ENCODE measurements around the gene MIAT. TPM values are rescaled to one million over a fixed set of nuclear protein-coding genes. Genes with fewer than 3 reads are reported as not detected.

MIAT gene
- polyA plus RNA-seq, 2 of the 4 experiments (the other 2 are of a cell fraction): 1.5 to 2.2 TPM

DNA sequence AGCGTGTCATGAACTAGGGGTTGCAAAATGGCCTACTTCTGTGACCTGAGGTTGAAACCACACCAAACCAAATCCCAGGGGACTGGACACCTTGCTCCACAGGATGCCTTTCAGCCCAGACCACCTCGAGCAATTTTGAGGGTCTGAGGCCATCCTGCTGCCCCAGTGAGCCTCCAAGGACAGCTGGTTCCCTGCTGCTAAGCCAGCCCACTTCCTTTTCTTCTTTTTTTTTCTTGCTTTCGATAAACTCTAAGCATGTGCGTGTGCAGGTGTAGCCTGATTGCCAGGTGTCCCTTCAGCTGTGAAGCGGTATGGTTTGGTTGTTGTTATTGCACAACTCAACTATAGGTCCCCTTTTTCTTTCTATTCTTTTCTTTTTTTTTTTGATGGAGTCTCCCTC, 42.2 kb upstream of the MIAT start:
- ChIA-PET POLR2A (no interaction called here), CTCF (no interaction called here)
- Histone ChIP-seq H3K27ac (no peak overlapping the region), H3K4me2 (no peak overlapping the region), H3K4me3 (no peak overlapping the region), H3K4me1 (no peaks in the 10 kb centered on the region; the same call in 2 of the 3 replicates), H3K9me3 (no peaks in the 10 kb centered on the region)
- ATAC-seq (no peak), FAIRE-seq (no peak), DNase-seq (ENCODE audit: low read depth in 1 of 2, low spot score in 1 of 2) (no peak)
- 71% methylated on average over 5 of the region's 5 CpGs for WGBS (ENCODE audit: missing lambda C conversion rate)
- TF ChIP-seq CBX2 (IDR thresholded peaks at IDR 0.05; ENCODE audit: borderline replicate concordance, low read depth): no peak
- TF ChIP-seq, protein P1, sequence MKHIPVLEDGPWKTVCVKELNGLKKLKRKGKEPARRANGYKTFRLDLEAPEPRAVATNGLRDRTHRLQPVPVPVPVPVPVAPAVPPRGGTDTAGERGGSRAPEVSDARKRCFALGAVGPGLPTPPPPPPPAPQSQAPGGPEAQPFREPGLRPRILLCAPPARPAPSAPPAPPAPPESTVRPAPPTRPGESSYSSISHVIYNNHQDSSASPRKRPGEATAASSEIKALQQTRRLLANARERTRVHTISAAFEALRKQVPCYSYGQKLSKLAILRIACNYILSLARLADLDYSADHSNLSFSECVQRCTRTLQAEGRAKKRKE (CRISPR knock-in tag; IDR thresholded peaks at IDR 0.05; ENCODE audit: low read depth): no peak
- TF ChIP-seq ESRRA (IDR thresholded peaks at IDR 0.05; ENCODE audit: borderline replicate concordance, low read length): no peak
- TF ChIP-seq CEBPB (IDR thresholded peaks at IDR 0.05): no peak
- TF ChIP-seq FOSL2 (IDR thresholded peaks at IDR 0.05): no peak
- no peak for TF ChIP-seq FOSL2 (CRISPR knock-in tag; IDR thresholded peaks at IDR 0.05)
- no peak for TF ChIP-seq POLR2A (IDR thresholded peaks at IDR 0.05; ENCODE audit: low read length)
- TF ChIP-seq HDAC2 (IDR thresholded peaks at IDR 0.05): no peak
- no peak for TF ChIP-seq BHLHE40 (IDR thresholded peaks at IDR 0.05; ENCODE audit: low read depth, low read length)
- no peak for TF ChIP-seq ZSCAN20 (CRISPR knock-in tag; IDR thresholded peaks at IDR 0.05)
- TF ChIP-seq MAZ (IDR thresholded peaks at IDR 0.05; ENCODE audit: borderline replicate concordance, low read depth, low read length): no peak

- DNase-seq (ENCODE audit: low read depth in 1 of 2, low spot score in 1 of 2) (no peak), FAIRE-seq (no peak)
- CTCF ChIA-PET: interaction anchor here (1.1 kb wide), 1 partner anchor 10 kb away, joined by 3 read pairs; no protein-coding TSS in a partner anchor
Observed at GRCh38 chr22:26615830-26616435, 41.5 kb upstream of the MIAT start.

GRCh38 chr22:26616650-26617049, 40.7 kb upstream of the MIAT start:
- no peak for TF ChIP-seq HMGXB4 (CRISPR knock-in tag; IDR thresholded peaks at IDR 0.05; ENCODE audit: borderline replicate concordance)
- TF ChIP-seq TP53 (CRISPR knock-in tag; IDR thresholded peaks at IDR 0.05): no peak
- no peak for TF ChIP-seq KDM5A (IDR thresholded peaks at IDR 0.05)
- TF ChIP-seq CBX8 (IDR thresholded peaks at IDR 0.05): no peak
- no peak for TF ChIP-seq GATA3 (IDR thresholded peaks at IDR 0.05; ENCODE audit: borderline replicate concordance)
- no peak for TF ChIP-seq BHLHE40 (IDR thresholded peaks at IDR 0.05; ENCODE audit: low read depth, low read length)
- no peak for TF ChIP-seq MAFK (IDR thresholded peaks at IDR 0.05; ENCODE audit: partially characterized antibody)
- no peak for TF ChIP-seq NPAS2 (CRISPR knock-in tag; IDR thresholded peaks at IDR 0.05; ENCODE audit: borderline replicate concordance)
- TF ChIP-seq CTCF (IDR thresholded peaks at IDR 0.05): no peak
- no peak for TF ChIP-seq JUN (IDR thresholded peaks at IDR 0.05)
- TF ChIP-seq ELK1 (IDR thresholded peaks at IDR 0.05; ENCODE audit: low read depth, low read length): no peak
- no peak for TF ChIP-seq FOXS1 (CRISPR knock-in tag; IDR thresholded peaks at IDR 0.05)
- no peak for TF ChIP-seq NR3C1 (IDR thresholded peaks at IDR 0.05)
- no peak for TF ChIP-seq POLR2A (IDR thresholded peaks at IDR 0.05; ENCODE audit: low read length)
- TF ChIP-seq SMC3 (IDR thresholded peaks at IDR 0.05): no peak
- no peak for TF ChIP-seq JUNB (IDR thresholded peaks at IDR 0.05)
- no peak for TF ChIP-seq EHMT2 (IDR thresholded peaks at IDR 0.05; ENCODE audit: low read depth)
- DNase-seq (ENCODE audit: low read depth in 1 of 2, low spot score in 1 of 2) (no peak), FAIRE-seq (no peak), ATAC-seq (no peak)
- Histone ChIP-seq H3K4me1 (no peaks in the 10 kb centered on the region), H3K4me3 (no peak overlapping the region), H3K4me2 (no peak overlapping the region), H3K27ac (no peak overlapping the region), H3K9me3 (no peaks in the 10 kb centered on the region)
- CTCF ChIA-PET: interaction anchor here (0.6 to 1.1 kb wide), 3 partner anchors 10 to 112 kb away, joined by 3 read pairs; no protein-coding TSS in a partner anchor
- 100% methylated on average over 2 of the region's 2 CpGs for WGBS (ENCODE audit: missing lambda C conversion rate)
- POLR2A ChIA-PET: no interaction called here

More at GRCh38 chr22:26615830-26616435, 41.5 kb upstream of the MIAT start:
- Histone ChIP-seq H3K4me1 (no peaks in the 10 kb centered on the region), H3K4me2 (no peak overlapping the region), H3K9me3 (no peaks in the 10 kb centered on the region), H3K4me3 (no peak overlapping the region), H3K27ac (no peak overlapping the region)
- ATAC-seq: no peak
- POLR2A ChIA-PET: no interaction called here
- TF ChIP-seq, protein P2, sequence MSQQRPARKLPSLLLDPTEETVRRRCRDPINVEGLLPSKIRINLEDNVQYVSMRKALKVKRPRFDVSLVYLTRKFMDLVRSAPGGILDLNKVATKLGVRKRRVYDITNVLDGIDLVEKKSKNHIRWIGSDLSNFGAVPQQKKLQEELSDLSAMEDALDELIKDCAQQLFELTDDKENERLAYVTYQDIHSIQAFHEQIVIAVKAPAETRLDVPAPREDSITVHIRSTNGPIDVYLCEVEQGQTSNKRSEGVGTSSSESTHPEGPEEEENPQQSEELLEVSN (IDR thresholded peaks at IDR 0.05; ENCODE audit: borderline replicate concordance, low read depth): no peak
- no peak for TF ChIP-seq HEYL (CRISPR knock-in tag; IDR thresholded peaks at IDR 0.05)
- TF ChIP-seq RAD21 (conservative IDR thresholded peaks at IDR 0.05 in 1 of 2, IDR thresholded peaks at IDR 0.05 in 1 of 2): no peak
- TF ChIP-seq POLR2A (IDR thresholded peaks at IDR 0.05; ENCODE audit: low read length): no peak
- TF ChIP-seq HOXA7 (CRISPR knock-in tag; IDR thresholded peaks at IDR 0.05): no peak
- no peak for TF ChIP-seq EHF (CRISPR knock-in tag; IDR thresholded peaks at IDR 0.05)
- no peak for TF ChIP-seq RFX5 (IDR thresholded peaks at IDR 0.05)
- TF ChIP-seq CHD2 (IDR thresholded peaks at IDR 0.05; ENCODE audit: low read length, partially characterized antibody): no peak
- no peak for TF ChIP-seq FOSL2 (IDR thresholded peaks at IDR 0.05)
- TF ChIP-seq FOSL2 (CRISPR knock-in tag; IDR thresholded peaks at IDR 0.05): no peak
- no peak for TF ChIP-seq RNF2 (IDR thresholded peaks at IDR 0.05; ENCODE audit: borderline replicate concordance, low read depth)
- no peak for TF ChIP-seq EP300 (IDR thresholded peaks at IDR 0.05)
- 81% methylated on average over 11 of the region's 11 CpGs for WGBS (ENCODE audit: missing lambda C conversion rate)

All from A549 (cell line).